GM13977 (cell line): ENCODE measurements around the gene DNAH2.

Source experiments
- DNase-seq: peaks from one replicate; pipeline ENCODE4 v3.0.0; 2012; ENCODE audit warnings: low spot score
- in situ Hi-C: fragments of 300-500 bp; cut with MboI; formaldehyde crosslinking; loops from one replicate; pipeline ENCODE4 v1.12.0; 2022; ENCODE audit warnings: low sequenced_read_pairs, low pct_unique_long_range_greater_than_20kb, mixed read lengths, inconsistent platforms; ENCODE audit not compliant: unreplicated experiment
- TF ChIP-seq, protein P1 (sequence below): IDR thresholded peaks from 2 replicates; pipeline ENCODE4 v1.5.1; 2012; ENCODE audit warnings: mild to moderate bottlenecking, control low read depth; ENCODE audit not compliant: insufficient read depth; ENCODE audit errors: extremely low read depth, missing control alignments

Gene DNAH2

DNA sequence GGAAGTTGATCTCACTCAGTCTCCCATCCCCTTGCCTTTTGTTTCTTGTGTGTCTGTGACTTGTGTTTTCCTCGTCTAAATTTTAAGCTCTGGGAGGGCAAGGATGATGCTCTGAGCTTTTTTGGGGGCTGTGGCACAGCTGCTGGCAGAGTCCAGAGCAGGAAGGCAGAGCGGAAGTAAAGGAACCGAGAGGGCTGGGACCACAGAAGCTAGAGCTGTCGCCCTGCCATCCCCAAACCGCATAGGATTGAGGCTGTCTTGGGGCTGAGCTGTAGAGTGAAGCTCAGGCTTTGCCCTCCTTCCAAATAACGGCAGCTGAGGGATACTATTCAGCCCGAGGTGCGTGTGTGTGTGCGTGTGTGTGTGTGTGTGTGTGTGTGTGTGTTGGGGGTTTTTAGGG, 3.8 kb upstream of the DNAH2 start:
- TF ChIP-seq, protein P1, sequence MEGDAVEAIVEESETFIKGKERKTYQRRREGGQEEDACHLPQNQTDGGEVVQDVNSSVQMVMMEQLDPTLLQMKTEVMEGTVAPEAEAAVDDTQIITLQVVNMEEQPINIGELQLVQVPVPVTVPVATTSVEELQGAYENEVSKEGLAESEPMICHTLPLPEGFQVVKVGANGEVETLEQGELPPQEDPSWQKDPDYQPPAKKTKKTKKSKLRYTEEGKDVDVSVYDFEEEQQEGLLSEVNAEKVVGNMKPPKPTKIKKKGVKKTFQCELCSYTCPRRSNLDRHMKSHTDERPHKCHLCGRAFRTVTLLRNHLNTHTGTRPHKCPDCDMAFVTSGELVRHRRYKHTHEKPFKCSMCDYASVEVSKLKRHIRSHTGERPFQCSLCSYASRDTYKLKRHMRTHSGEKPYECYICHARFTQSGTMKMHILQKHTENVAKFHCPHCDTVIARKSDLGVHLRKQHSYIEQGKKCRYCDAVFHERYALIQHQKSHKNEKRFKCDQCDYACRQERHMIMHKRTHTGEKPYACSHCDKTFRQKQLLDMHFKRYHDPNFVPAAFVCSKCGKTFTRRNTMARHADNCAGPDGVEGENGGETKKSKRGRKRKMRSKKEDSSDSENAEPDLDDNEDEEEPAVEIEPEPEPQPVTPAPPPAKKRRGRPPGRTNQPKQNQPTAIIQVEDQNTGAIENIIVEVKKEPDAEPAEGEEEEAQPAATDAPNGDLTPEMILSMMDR = no peak
- in situ Hi-C loops = no loop called here
- DNase-seq = no peak

DNA sequence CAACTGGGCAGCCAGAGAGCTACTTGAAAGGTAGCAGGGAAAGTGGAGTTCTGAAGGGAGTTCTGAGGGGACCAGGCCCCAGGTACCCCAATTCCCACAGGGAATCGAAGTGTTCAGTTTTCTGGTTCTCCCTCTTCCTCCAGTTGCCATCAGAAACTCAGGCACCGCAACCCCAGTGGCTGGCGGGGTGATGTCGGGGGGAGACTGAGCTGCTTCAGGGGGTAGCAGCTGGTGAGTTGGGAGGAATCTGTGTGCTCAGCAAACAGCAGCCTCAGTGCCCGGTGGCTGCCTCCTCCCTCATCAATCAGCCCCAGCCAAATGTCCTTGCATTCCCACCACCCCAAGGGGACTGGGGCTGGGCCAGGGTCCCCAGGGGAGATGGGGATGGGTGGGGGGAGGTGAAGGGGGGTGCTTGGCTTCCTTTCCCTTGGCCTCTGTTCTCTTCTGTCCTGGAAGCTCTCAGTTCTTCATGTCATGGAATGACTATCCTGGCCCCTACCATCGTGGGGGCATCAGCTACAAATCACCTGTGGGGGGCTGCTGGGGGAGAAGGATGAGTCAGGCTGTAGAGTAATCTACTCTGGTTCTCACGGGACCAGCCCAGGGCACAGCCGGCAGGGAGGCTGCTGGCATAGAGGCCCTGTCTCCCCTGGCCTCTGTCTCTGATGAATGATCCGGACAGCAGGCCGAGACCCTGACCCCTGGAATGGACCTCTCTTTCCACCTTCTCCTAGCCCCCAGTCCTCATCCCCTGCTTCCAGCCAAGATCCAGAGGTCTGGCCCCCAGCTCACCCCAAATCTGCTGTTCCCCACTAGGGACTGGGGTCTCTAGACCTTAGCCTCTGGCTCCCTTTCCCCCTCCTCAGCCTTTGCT, 2.6 kb upstream of the DNAH2 start:
- in situ Hi-C loops = no loop called here
- no peak for DNase-seq
- TF ChIP-seq, protein P1 = no peak

DNA sequence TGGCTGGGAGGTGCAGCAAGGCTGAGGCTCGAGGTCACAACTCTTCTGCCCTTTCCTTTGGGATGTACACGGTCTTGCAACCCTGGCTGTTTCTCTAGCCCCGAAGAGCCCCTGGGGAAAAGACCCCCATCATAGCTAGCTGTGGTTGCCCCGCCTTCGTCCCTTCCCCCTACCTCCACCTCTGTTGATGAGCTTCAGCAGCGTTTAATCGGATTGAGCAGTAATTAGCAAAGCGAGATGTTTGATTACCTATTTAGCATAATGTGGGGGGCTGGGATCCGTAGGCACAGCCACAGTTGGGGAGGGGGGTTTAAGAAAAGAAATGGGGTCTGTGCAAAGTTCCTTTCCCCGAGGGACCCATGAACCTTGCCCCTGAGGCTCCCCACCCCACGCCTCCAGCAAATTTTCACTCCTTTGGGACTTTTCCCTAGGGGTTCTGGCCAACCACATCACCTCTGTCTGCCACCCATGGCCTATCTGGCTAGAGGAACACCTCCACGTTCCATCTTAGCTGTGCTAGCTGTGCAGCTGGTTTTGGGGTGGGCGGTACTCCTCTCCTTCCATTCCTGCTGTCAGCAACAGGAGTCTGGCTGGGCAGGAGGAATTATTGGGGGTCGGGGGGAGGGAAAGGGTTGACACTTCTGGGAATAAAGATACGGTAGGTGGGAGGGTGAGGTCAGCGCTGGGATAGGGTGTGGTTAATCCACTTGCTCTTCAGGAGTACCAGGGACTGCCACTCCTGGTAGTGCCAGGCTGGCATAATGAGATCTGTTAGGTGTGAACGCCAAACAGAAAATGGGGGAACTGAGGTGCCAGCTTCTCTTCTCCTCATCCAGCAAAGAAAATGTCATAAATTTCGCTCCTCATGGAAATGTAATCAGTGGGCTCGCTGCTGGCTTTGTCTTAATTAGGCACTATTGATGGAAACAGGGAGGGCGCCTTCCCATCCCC, 1.3 kb upstream of the DNAH2 start:
- in situ Hi-C loops = no loop called here
- no peak for DNase-seq
- TF ChIP-seq, protein P1 = no peak

DNA sequence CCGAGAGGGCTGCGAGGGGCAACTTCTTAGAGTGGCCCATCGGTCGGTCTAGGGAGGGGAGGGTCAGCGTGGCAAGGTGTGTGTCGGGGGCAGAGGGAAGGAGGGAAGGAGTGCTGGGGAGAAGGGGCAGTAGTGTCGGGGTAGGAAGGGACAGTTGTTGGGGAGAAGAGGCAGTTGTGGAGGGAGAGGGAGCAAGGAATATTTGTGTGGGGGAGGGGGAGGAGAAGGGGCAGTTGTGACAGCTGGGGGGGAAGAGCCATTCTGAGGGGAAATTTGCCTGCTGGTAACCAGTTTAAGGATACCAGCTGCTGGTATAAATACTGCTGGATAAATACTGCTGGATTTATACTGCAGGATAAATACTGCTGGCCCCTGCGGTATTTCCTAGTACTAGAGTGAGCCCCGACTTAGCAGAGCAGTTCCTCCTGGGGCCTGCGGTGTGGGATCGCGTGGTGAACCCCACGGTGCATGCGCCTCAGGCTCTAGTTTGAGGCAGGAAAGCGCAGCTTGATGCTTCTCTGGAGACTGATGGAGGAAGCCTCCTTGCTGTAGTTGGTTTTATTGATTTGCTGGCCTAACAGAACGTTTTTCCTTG, 309 bp downstream of the DNAH2 start:
- in situ Hi-C loops = no loop called here
- no peak for DNase-seq
- TF ChIP-seq, protein P1 = no peak

DNA sequence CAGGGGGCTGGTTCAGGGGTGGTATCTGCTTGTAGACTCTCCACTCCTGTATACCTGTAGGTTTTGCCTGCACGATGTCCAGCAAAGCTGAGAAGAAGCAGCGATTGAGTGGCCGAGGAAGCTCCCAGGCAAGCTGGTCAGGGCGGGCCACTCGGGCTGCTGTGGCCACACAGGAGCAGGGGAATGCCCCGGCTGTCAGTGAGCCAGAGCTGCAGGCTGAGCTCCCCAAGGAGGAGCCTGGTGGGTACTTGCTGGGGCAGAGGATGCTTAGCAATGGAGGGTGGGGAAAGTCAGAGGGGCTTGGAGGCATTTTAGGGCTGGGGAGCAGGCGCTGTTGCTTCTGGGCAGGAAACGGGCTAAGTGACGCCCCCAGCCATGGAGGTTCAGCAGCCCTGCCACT, 2.1 kb downstream of the DNAH2 start:
- TF ChIP-seq, protein P1 = no peak
- DNase-seq = no peak
- in situ Hi-C loops = no loop called here

DNA sequence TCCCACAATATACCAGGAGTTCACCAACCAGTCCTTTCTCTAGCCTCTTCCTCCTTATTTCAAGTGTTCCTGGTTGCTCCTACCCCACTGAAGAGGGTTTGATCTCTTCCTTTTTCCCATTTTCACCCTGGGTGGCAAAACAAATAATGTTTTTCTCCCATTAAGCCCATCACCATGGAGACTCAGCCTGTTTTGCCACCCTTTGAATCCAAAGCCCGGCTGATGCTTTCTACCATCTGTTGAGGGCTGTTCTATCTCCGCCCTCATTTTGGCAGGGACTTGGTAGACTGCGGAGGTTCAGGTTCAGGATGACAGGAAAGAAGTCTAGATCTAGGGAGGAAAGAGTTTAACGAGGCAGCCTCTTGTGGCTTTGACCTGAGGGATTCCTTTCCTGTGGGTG, 2.6 kb downstream of the DNAH2 start:
- in situ Hi-C loops = no loop called here
- DNase-seq = no peak
- TF ChIP-seq, protein P1 = no peak
